AG04450 (cell line): ENCODE measurements around the gene MAFG. TPM values are rescaled to one million over a fixed set of nuclear protein-coding genes. Genes with fewer than 3 reads are reported as not detected.
A peak's percentile ranks its signal among the peaks of the same experiment; 100 is the strongest.

Experiments
- CTCF ChIA-PET: fragments of 300-600, 350-600 bp; formaldehyde crosslinking; extraction: SDS; loops from one replicate; lab custom pipeline; 2022; ENCODE audit warnings: antibody characterized with exemption, inconsistent platforms; lab: Charles Lee
- POLR2A ChIA-PET: fragments of 350-600 bp; formaldehyde crosslinking; extraction: SDS; loops from one replicate; lab custom pipeline; 2021; ENCODE audit warnings: antibody characterized with exemption, inconsistent platforms; lab: Yijun Ruan, JAX
- DNase-seq: peaks from one replicate; pipeline ENCODE4 v3.0.0-alpha.2; 2011; ENCODE audit warnings: low read depth, low spot score
- H3K27ac ChIP-seq: one replicate; pipeline ENCODE4 v1.5.1; 2012; ENCODE audit warnings: low read depth, low read length, control low read depth
- H3K27me3 ChIP-seq: one replicate; pipeline ENCODE4 v1.6.0; 2012; ENCODE audit warnings: low read length; ENCODE audit not compliant: control insufficient read depth, insufficient read depth
- H3K4me3 ChIP-seq: 2 replicates; pipeline ENCODE4 v1.5.1; 2011; ENCODE audit warnings: mild to moderate bottlenecking, low read depth, low read length, control low read depth
- H3K9me3 ChIP-seq: 2 replicates; pipeline ENCODE4 v1.5.1; 2012; ENCODE audit warnings: low read length; ENCODE audit not compliant: control insufficient read depth, insufficient read depth
- polyA plus RNA-seq: library from polyadenylated mRNA; depleted of rRNA; stranded (reverse); fragments of >200 nt; gene quantifications from 2 replicates; pipeline ENCODE4 v1.2.3, GENCODE V29; 2011
- TF ChIP-seq, protein P1 (sequence below): IDR thresholded peaks from 2 replicates; pipeline ENCODE4 v1.5.1; 2011; ENCODE audit warnings: low read depth, low read length, control low read depth, inconsistent platforms

Gene MAFG
- polyA plus RNA-seq, 1 experiment = 17.7 TPM

GRCh38 chr17:81888988-81889595, 38.4 kb downstream of the MAFG start:
- TF ChIP-seq, protein P1, sequence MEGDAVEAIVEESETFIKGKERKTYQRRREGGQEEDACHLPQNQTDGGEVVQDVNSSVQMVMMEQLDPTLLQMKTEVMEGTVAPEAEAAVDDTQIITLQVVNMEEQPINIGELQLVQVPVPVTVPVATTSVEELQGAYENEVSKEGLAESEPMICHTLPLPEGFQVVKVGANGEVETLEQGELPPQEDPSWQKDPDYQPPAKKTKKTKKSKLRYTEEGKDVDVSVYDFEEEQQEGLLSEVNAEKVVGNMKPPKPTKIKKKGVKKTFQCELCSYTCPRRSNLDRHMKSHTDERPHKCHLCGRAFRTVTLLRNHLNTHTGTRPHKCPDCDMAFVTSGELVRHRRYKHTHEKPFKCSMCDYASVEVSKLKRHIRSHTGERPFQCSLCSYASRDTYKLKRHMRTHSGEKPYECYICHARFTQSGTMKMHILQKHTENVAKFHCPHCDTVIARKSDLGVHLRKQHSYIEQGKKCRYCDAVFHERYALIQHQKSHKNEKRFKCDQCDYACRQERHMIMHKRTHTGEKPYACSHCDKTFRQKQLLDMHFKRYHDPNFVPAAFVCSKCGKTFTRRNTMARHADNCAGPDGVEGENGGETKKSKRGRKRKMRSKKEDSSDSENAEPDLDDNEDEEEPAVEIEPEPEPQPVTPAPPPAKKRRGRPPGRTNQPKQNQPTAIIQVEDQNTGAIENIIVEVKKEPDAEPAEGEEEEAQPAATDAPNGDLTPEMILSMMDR = no peak
- H3K4me3 ChIP-seq = no peak overlapping the region; the same call in 1 of the 2 replicates
- ChIA-PET POLR2A (no interaction called here), CTCF (no interaction called here)
- no peaks in the 10 kb centered on the region for H3K27me3 ChIP-seq
- DNase-seq = no peak
- no peaks in the 10 kb centered on the region for H3K9me3 ChIP-seq
- no peak overlapping the region for H3K27ac ChIP-seq

DNA sequence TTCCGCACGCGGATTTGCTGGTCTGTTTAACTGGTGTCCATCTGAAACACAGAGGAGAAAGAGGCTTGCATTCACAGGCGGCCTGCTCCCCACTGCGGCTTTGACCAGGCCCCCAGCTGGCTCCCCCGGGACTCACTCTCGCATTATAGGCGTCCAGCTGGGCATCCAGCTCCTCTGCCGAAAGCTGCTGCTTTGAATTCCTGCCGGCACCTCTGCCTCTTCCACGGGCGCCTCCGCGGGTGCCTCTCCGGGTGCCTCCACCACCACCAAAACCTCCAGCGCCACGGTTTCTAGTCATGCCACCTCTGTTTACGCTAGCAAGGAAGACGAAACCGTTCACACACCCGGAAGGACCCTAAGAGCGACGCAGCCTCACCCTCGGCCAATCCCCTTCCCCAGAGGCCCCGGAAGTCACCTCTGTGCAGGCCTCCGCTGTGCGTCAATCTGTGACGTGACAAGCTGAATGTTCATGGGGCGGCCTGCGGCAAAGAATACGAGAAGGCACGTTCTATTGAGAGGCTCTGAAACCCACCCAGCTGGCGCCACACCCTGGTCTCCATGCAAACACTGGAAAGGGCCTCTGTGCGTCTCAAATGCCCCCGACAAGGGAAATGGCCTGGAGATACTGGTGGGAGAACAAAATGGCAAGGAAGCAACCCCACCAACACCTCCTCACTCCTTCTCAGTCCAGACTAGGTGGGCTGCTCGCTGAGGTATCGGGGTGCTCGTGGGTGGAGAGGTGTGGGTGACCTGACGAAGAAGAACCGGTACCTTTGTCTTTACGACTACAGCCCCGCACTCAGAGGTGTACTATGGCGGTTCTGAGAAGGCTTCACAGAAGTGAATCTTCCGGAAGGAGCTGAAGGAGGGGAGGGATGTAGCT, 39.2 kb downstream of the MAFG start:
- Histone ChIP-seq H3K9me3 (no peaks in the 10 kb centered on the region), H3K4me3 (no peak overlapping the region), H3K27me3 (no peaks in the 10 kb centered on the region), H3K27ac (no peak overlapping the region)
- TF ChIP-seq, protein P1 = no peak
- POLR2A ChIA-PET = no interaction called here
- CTCF ChIA-PET = no interaction called here
- no peak for DNase-seq

DNA sequence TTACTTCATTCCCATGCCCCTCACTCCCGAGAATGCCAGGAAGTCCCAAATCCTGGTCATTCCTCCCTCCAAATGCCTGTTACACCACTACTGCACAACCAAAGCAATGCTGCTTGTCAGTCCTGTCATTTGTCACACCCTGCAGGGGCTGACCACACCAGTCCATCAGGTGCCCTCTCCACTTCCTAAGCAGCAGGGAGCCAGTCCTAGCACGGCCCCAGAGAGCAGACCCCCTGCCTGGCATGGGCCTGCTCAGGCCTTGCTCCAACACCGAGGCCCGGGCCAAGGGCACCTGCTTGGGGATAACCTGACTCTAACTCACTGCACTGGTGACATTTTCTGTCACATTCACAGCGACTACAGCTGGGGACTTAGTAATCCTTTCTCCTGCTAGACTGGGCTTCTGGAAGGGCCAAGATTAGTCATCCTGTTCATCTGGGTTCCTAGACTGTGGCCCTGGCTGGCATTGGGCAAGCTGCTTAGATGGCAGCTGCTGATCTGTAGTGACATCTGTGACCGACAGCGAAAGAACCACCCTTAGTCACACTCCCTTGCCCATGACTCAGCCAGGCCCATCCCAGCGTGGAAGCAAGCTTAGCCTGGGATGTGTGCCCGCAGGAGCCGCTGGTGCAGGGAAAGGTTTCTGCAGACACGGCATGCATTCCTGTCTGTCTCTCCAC, 41.5 kb downstream of the MAFG start:
- Histone ChIP-seq H3K27me3 (no peaks in the 10 kb centered on the region), H3K27ac (peak overlapping the region; percentile 31), H3K9me3 (no peaks in the 10 kb centered on the region), H3K4me3 (no peak overlapping the region)
- ChIA-PET POLR2A (no interaction called here), CTCF (interaction anchor here (1.1 kb wide), 1 partner anchor 13 kb away, joined by 3 read pairs; no protein-coding TSS in a partner anchor)
- TF ChIP-seq, protein P1 = no peak
- DNase-seq = no peak

GRCh38 chr17:81885454-81885853, 42.1 kb downstream of the MAFG start:
- no peak overlapping the region for H3K4me3 ChIP-seq
- ChIA-PET POLR2A (no interaction called here), CTCF (no interaction called here)
- H3K27ac ChIP-seq = no peak overlapping the region
- H3K27me3 ChIP-seq = no peaks in the 10 kb centered on the region
- no peaks in the 10 kb centered on the region for H3K9me3 ChIP-seq
- TF ChIP-seq, protein P1 = no peak
- DNase-seq = no peak
